BJ (cell line): ENCODE measurements around the gene SIGLEC8. TPM values are rescaled to one million over a fixed set of nuclear protein-coding genes. Genes with fewer than 3 reads are reported as not detected.

Experiments
- CTCF ChIA-PET: fragments of 350-600 bp; formaldehyde crosslinking; extraction: SDS; loops from one replicate; lab custom pipeline; 2021; ENCODE audit warnings: antibody characterized with exemption, inconsistent platforms; lab: Yijun Ruan, JAX
- POLR2A ChIA-PET: fragments of 300-600 bp; sonication (Branson Sonifier 250); formaldehyde crosslinking; extraction: SDS; loops from one replicate; lab custom pipeline; 2021; ENCODE audit warnings: antibody characterized with exemption; lab: Charles Lee
- DNase-seq: peaks from one replicate; pipeline ENCODE4 v3.0.0-alpha.2; 2011; ENCODE audit warnings: low read depth
- H3K27me3 ChIP-seq: 2 replicates; pipeline ENCODE4 v1.6.0; 2011; ENCODE audit warnings: low read length; ENCODE audit not compliant: control insufficient read depth, insufficient read depth
- H3K36me3 ChIP-seq: 2 replicates; pipeline ENCODE4 v1.5.1; 2011; ENCODE audit warnings: low read length; ENCODE audit not compliant: control insufficient read depth, insufficient read depth
- H3K4me3 ChIP-seq: 2 replicates; pipeline ENCODE4 v1.5.1; 2011; ENCODE audit warnings: low read depth, mild to moderate bottlenecking, control low read depth, low read length
- polyA plus RNA-seq: library from polyadenylated mRNA; depleted of rRNA; stranded (reverse); fragments of >200 nt; gene quantifications from 2 replicates; pipeline ENCODE4 v1.2.3, GENCODE V29; 2011
- TF ChIP-seq, protein P1 (sequence below): IDR thresholded peaks from 2 replicates; pipeline ENCODE4 v1.5.1; 2011; ENCODE audit warnings: low read depth, mild to moderate bottlenecking, control low read depth, inconsistent platforms, low read length, moderate library complexity; ENCODE audit not compliant: insufficient read depth

Gene SIGLEC8
- polyA plus RNA-seq, 1 experiment: not detected

DNA sequence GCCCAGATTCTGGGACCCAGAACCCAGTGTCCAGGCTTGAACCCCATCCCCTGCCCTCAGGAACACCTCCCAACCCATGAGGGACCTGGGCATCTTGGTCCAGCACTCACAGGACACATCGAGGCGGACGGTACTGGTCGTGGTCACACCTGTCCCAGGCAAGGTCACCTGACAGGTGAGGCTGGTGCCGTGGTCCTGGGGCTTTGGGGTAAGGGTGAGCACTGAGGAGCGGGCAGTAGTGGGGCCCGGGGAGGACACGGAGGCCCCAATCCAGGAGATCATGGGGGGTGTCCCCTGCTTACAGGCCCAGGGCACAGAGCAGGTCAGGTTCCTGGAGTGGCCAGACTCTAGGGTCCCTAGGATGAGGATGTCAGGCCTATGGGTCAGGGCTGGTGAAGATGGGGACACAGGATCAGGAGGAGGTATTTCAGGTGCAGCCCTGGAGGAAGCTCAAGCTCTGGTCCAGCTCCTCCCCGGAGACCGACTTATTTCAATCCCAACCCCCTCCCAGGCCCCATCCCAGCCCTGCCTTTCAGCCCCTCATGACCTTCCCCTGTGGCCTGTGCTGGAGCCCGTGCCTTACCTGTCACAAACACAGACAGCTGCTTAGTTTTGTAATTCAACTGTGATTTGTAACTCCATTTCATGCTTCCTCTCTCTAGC lies 772 bp downstream of the SIGLEC8 start:
- CTCF ChIA-PET: no interaction called here
- TF ChIP-seq, protein P1, sequence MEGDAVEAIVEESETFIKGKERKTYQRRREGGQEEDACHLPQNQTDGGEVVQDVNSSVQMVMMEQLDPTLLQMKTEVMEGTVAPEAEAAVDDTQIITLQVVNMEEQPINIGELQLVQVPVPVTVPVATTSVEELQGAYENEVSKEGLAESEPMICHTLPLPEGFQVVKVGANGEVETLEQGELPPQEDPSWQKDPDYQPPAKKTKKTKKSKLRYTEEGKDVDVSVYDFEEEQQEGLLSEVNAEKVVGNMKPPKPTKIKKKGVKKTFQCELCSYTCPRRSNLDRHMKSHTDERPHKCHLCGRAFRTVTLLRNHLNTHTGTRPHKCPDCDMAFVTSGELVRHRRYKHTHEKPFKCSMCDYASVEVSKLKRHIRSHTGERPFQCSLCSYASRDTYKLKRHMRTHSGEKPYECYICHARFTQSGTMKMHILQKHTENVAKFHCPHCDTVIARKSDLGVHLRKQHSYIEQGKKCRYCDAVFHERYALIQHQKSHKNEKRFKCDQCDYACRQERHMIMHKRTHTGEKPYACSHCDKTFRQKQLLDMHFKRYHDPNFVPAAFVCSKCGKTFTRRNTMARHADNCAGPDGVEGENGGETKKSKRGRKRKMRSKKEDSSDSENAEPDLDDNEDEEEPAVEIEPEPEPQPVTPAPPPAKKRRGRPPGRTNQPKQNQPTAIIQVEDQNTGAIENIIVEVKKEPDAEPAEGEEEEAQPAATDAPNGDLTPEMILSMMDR: no peak
- no peaks in the 10 kb centered on the region for H3K27me3 ChIP-seq

DNA sequence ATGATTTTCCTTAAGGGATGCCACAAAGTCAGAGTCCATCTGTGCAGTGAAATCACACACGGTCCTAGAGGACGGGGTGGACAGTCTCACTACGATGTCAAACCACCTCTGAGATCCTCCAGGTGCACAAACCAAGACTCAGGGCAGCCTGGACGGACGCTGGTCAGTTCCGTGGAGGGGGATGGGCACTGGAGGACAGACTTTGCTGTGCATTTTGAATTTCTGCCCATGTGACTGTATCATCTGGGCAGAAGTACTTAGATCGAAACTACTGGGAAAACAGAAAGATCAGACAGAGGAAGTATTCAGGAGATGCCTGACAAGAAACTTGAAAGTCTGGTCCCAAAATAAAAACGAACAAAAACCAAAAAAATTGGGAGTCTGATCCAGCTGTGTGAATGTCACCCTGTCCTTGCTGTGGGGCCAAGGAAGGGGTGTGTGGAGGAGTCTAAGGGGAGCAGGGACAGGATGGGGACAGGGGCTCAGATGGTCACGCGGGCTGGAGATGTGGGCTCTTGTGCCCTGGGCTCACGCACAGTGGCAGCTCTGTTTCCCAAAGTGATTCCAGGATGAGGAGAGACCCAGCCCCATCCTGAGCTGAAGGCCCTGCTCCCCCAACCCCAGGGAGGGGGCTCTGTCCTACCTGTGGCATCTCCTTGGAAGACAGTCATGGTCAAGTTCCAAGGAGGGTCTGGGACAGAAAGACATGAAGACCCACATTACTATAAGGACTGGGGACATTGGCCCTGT lies 1.5 kb downstream of the SIGLEC8 start:
- CTCF ChIA-PET: no interaction called here
- no peak for DNase-seq
- H3K27me3 ChIP-seq: no peaks in the 10 kb centered on the region

More for the DNA sequence above, 772 bp downstream of the SIGLEC8 start:
- no peak for DNase-seq
- POLR2A ChIA-PET: no interaction called here
- no peak overlapping the region for H3K4me3 ChIP-seq
- H3K36me3 ChIP-seq: no peaks in the 10 kb centered on the region

DNA sequence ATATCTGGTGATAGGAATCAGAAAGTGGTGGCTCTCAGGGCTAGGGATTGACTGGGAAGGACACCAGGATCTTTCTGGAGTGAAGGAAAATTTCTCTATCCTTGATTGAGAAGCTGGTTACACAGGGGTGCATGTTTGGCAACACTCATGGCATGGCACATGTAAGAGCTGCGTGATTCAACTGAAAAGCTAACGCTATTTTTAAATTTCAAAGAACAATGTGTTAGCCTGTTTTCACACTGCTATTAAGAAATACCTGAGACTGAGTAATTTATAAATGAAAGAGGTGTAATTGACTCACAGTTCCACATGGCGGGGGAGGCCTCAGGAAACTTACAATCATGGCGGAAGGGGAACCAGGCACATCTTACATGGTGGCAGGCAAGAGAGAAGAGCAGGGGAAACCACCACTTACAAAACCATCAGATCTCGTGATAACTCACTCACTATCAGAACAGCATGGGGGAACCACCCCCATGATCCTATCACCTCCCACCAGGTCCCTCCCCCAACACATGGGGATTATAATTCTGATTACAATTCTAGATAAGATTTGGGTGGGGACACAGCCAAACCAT lies 7.4 kb downstream of the SIGLEC8 start:
- DNase-seq: no peak
- TF ChIP-seq, protein P1: no peak
- Histone ChIP-seq H3K36me3 (no peaks in the 10 kb centered on the region), H3K27me3 (no peaks in the 10 kb centered on the region), H3K4me3 (no peak overlapping the region)
- ChIA-PET POLR2A (no interaction called here), CTCF (interaction anchor here (1.6 kb wide), 1 partner anchor 22 kb away, joined by 3 read pairs; no protein-coding TSS in a partner anchor)

More for the DNA sequence above, 1.5 kb downstream of the SIGLEC8 start:
- POLR2A ChIA-PET: no interaction called here
- no peak overlapping the region for H3K4me3 ChIP-seq
- TF ChIP-seq, protein P1: no peak
- no peaks in the 10 kb centered on the region for H3K36me3 ChIP-seq

DNA sequence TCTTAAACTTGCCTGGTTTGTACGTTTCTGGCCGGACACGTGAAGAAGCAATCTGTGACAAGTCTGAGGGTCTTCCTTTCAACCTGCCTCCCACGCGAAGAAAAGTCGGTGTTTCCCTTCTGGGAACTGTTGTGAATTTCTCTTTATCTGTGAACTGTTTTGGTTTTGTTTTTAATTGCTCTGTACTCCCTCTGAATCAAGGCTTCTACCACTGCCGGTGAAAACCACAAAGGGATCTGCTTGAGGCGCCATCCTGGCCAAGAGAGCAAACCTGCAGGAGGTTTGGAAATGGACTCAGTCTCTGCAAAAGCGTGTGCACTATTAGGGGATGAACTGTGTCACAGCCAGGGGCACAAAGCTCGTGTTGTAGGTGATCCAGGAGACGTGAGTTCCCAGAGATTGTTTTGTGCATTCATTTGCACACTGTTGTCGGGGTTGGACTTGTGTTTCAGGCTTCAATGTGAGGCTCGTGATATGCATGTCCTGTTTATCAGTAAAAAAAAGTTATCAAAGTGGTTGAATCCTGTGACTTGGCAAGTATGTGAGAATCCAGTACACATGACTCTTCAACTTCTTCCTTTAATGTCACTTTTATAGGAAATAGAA lies 9.7 kb downstream of the SIGLEC8 start:
- no peak for DNase-seq
- no peaks in the 10 kb centered on the region for H3K27me3 ChIP-seq

More for the DNA sequence above, 9.7 kb downstream of the SIGLEC8 start:
- Histone ChIP-seq H3K4me3 (no peak overlapping the region), H3K36me3 (no peaks in the 10 kb centered on the region)
- POLR2A ChIA-PET: no interaction called here
- CTCF ChIA-PET: no interaction called here
- TF ChIP-seq, protein P1: no peak
